Left renal cortex interstitium (tissue), 4 donors: ENCODE data around the gene ZNF224. TPM values are rescaled to one million over a fixed set of nuclear protein-coding genes. Genes with fewer than 3 reads are reported as not detected.
"Not testable (repeated sequence)": the region's sequence is repeated elsewhere in the genome, so short reads cannot be mapped to it uniquely, and the experiment has no call there.

ENCODE experiments used
- DNase-seq, 4 donors: peaks; one replicate each; pipeline ENCODE4 v3.0.0-alpha.2; 2013; ENCODE audit warnings: low read depth in 4 of 4, low spot score in 2 of 4, missing footprints in 1 of 4
- polyA plus RNA-seq, 4 donors: library from polyadenylated mRNA; unstranded; fragments of 120-200 nt; gene quantifications; one replicate each; pipeline ENCODE4 v1.2.1, GENCODE V29; 2013; ENCODE audit not compliant: insufficient read length in 4 of 4

ZNF224 gene
- polyA plus RNA-seq, 4 donors = 21.2 to 49.0 (median 31.9) TPM

DNA sequence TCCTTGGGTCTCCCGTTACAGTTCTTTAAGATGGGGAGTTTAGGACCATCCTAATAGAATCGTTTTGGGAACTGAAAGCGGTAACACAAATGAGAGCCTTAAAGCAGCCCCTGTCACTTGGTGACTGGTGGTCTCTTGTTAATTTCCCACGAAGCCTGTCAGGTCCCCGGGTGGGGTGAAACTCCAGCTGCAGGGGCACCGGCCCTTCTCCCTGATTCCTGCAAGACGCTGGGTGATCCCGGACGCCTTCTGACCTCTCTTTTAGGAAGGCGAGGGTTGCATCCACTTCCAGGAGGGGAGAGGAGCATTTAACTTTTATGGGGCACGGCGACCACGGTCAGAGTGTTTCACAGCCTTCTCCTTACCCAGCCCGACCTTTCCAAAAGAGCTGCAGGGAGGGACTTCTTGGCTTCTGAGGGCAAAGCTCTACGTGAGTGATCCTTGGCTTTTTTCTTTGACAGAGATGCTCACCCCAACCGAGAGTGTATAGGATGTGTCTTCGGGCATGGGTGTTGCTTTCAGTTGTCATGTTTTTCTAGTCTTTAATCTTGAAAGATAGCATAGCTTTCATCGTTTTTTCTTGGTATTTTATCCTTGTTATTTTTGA is 19.7 kb downstream of the ZNF224 start:
- DNase-seq = peak in 1 of 4 donors; percentile 3

DNA sequence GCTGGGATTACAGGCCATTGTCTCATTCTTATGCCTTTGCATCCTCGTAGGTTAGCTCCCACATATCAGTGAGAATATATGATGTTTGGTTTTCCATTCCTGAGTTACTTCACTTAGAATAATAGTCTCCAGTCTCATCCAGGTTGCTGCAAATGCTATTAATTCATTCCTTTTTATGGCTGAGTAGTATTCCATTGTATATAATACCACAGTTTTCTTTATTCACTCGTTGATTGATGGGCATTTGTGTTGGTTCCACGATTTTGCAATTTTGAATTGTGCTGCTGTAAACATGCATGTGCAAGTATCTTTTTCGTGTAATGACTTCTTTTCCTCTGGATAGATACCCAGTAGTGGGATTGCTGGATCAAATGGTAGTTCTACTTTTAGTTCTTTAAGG is 27.0 kb downstream of the ZNF224 start:
- not testable (repeated sequence) for DNase-seq

- DNase-seq = no peak
Observed at GRCh38 chr19:44131955-44132354, 37.8 kb downstream of the ZNF224 start.

GRCh38 chr19:44141191-44142058 is 47.3 kb downstream of the ZNF224 start, which contains the start of gene ZNF234:
Gene ZNF234, plus strand, starts transcription at chr19:44141554. Its CDS starts 3,079 bp downstream, at chr19:44144633.
- peak in 3 of 4 donors; percentile 83 to 92 (median 84) for DNase-seq

GRCh38 chr19:44142059-44142433 is 47.9 kb downstream of the ZNF224 start:
- no peak for DNase-seq

GRCh38 chr19:44149776-44150175 is 55.6 kb downstream of the ZNF224 start:
- no peak for DNase-seq

DNA sequence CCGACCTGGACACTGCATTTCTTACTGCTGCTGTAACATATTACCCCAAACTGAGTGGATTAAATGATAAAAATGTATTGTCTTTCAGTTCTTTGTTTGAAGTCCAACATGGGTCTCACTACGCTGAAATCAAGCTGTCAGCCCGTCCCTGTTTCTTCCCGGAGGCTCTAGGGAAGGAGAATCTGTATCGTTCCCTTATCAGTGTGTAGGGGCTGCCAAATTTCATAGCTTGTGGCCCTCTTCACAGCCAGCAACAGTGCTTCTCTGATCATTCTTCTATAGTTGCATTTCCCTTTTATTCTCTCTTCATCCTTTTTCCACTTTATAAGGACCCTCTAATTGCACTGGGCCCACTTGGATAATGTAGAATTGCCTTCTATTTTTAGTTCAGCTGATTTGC is 57.3 kb downstream of the ZNF224 start:
- DNase-seq = no peak

DNA sequence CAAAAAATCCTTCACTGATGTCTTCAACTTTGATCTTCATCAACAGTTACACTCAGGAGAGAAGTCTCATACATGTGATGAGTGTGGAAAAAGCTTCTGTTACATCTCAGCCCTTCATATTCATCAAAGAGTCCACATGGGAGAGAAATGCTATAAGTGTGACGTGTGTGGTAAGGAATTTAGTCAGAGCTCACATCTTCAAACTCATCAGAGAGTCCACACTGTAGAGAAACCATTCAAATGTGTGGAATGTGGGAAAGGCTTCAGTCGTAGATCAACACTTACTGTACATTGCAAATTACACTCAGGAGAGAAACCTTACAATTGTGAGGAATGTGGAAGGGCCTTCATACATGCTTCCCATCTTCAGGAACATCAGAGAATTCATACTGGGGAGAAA is 62.3 kb downstream of the ZNF224 start:
- DNase-seq = no peak

Other genes starting within 250 kb of the ZNF224 start
- 10 to 100 TPM in 3 of 4 donors, 1 to 10 TPM in 1; 9.8 to 17.2 (median 12.1) TPM for gene ZNF404, start 210.4 kb upstream of the ZNF224 start, polyA plus RNA-seq
- gene ZNF45, start 159.1 kb upstream of the ZNF224 start, polyA plus RNA-seq = 10 to 100 TPM; 24.6 to 30.4 (median 26.9) TPM
- 1 to 10 TPM; 4.2 to 9.1 (median 6.7) TPM for gene ZNF221, start 143.1 kb upstream of the ZNF224 start, polyA plus RNA-seq
- gene ZNF155, start 110.2 kb upstream of the ZNF224 start, polyA plus RNA-seq = 10 to 100 TPM; 14.0 to 17.6 (median 14.9) TPM
- gene ZNF230, start 91.4 kb upstream of the ZNF224 start, polyA plus RNA-seq = 1 to 10 TPM; 5.7 to 7.8 (median 7.4) TPM
- gene ZNF222, start 69.0 kb upstream of the ZNF224 start, polyA plus RNA-seq = 1 to 10 TPM; 7.4 to 9.9 (median 8.8) TPM
- gene ZNF223, start 42.3 kb upstream of the ZNF224 start, polyA plus RNA-seq = 10 to 100 TPM in 3 of 4 donors, 1 to 10 TPM in 1; 9.7 to 14.6 (median 12.9) TPM
- 1 to 10 TPM; 2.8 to 6.7 (median 4.1) TPM for gene ZNF284, start 22.2 kb upstream of the ZNF224 start, polyA plus RNA-seq
- 10 to 100 TPM in 1 of 4 donors, 1 to 10 TPM in 3; 9.6 to 11.3 (median 9.8) TPM for gene ZNF225, start 19.0 kb downstream of the ZNF224 start, polyA plus RNA-seq
- 10 to 100 TPM in 3 of 4 donors, 1 to 10 TPM in 1; 9.8 to 21.3 (median 15.7) TPM for gene ZNF234, start 47.2 kb downstream of the ZNF224 start, polyA plus RNA-seq
- 10 to 100 TPM; 27.7 to 29.6 (median 29.0) TPM for gene ZNF226, start 70.7 kb downstream of the ZNF224 start, polyA plus RNA-seq
- 10 to 100 TPM; 22.7 to 28.1 (median 26.3) TPM for gene ZNF227, start 118.2 kb downstream of the ZNF224 start, polyA plus RNA-seq
- gene ZNF233, start 165.5 kb downstream of the ZNF224 start, polyA plus RNA-seq = 1 to 10 TPM; 5.1 to 8.2 (median 7.4) TPM
- gene ZNF235, start 210.7 kb downstream of the ZNF224 start, polyA plus RNA-seq = 10 to 100 TPM; 10.3 to 14.0 (median 11.1) TPM